ENCODE data around the gene KRT2. TPM values are rescaled to one million over a fixed set of nuclear protein-coding genes. Genes with fewer than 3 reads are reported as not detected.

The KRT2 gene
- total RNA-seq, 1 experiment from 2014 or later = not detected

DNA sequence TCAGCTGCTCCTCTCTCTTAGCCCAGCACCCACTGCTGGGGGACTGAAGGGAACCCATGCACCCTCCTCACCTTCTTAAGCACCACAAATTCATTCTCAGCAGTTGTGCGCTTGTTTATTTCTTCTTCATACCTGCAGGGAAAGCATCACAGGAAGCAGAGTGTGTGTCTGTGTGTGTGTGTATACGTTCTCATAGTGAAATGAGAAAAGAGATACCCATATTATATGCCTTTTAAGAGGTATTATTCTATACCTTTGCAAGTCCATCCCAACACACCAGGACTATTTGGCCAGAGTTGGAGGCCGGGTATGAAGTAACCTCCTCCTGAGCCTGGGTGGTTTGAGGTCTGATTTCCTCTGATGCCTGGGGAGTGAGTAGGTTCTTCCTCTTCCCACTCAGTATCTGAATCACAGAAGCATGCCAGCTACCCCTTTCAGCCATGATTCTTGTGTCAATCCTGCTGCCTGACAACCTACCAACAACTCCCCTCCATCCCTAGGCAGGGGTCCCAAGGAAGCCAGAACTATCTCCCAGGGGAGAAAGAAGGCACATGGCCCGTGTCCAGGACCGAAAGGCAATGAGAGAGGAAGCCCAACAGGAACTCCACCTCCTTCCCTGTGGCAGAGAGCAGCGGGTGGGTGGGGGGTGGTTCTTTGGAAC, 36.7 kb downstream of the KRT2 start:
- ChIA-PET CTCF (no interaction called here), POLR2A (ENCODE audit: unreplicated experiment) (no interaction called here)
- BruUV-seq (replicated peaks) = no TSS peak
- Histone ChIP-seq H3K4me3 (no peak overlapping the region), H3K36me3 (ENCODE audit: low read depth) (no peaks in the 10 kb centered on the region), H2AFZ (no peak overlapping the region), H3K9me2 (ENCODE audit: insufficient read depth) (no peaks in the 10 kb centered on the region), H3K27ac (no peak overlapping the region), H3K4me1 (replicated peaks; ENCODE audit: insufficient read depth) (no peaks in the 10 kb centered on the region), H3F3A (ENCODE audit: insufficient read depth, low read depth) (no peaks in the 10 kb centered on the region), H3K79me2 (ENCODE audit: low read depth) (no peaks in the 10 kb centered on the region), H3K27me3 (ENCODE audit: insufficient read depth, low read depth) (no peaks in the 10 kb centered on the region; the same call in 1 of the 2 replicates), H3K9me3 (ENCODE audit: insufficient read depth, low read depth) (no peaks in the 10 kb centered on the region), H4K20me1 (ENCODE audit: insufficient read depth) (no peaks in the 10 kb centered on the region), H3K4me2 (no peak overlapping the region)
- no peak for DNase-seq
- intact Hi-C loops (cut with micrococcal nuclease; ENCODE audit: unreplicated experiment) = no loop called here
- TF ChIP-seq EZH2 (IDR thresholded peaks at IDR 0.05; ENCODE audit: low read depth) = no peak
- TF ChIP-seq, protein P1, sequence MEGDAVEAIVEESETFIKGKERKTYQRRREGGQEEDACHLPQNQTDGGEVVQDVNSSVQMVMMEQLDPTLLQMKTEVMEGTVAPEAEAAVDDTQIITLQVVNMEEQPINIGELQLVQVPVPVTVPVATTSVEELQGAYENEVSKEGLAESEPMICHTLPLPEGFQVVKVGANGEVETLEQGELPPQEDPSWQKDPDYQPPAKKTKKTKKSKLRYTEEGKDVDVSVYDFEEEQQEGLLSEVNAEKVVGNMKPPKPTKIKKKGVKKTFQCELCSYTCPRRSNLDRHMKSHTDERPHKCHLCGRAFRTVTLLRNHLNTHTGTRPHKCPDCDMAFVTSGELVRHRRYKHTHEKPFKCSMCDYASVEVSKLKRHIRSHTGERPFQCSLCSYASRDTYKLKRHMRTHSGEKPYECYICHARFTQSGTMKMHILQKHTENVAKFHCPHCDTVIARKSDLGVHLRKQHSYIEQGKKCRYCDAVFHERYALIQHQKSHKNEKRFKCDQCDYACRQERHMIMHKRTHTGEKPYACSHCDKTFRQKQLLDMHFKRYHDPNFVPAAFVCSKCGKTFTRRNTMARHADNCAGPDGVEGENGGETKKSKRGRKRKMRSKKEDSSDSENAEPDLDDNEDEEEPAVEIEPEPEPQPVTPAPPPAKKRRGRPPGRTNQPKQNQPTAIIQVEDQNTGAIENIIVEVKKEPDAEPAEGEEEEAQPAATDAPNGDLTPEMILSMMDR (conservative IDR thresholded peaks at IDR 0.05) = no peak

DNA sequence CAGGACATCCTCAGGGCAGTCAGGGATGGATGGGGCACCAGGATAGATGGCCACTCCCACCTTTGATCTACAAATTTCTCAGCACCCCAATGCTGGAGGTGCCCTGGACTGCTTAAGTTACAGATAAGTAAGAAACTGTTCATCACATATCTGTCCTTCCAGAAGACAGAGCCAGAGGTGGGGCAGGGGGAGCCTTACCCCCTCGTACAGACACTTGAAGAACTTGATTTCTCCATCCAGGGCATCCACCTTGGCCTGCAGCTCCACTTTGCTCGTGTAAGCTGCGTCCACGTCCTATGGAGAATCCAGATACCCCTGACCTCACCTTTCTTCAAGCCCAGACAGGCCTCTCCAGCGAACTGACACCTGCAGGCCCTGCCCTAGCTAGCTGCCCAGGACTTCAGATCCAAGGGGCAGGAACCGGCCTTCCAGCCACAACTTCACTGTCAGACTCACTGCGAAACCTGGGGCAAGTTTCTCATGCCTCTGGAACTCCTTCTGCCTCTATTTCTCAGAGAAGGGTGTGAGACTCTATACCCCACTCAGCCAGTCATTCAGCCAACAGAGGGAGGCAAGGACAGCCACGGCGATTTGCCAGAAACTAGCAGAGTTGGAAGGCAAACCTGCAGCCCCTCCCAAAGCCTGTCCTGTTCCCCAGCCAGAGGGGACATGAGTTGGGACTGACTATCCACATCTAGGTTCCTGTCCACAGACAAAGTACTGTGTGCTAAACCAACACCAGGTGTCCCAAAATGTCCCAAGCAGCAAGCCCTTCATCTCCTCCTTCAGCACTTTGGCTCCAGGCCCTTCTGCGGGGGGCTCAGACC, 37.4 kb downstream of the KRT2 start:
- CTCF ChIA-PET = no interaction called here
- H3K4me3 ChIP-seq = no peak overlapping the region
- H3K79me2 ChIP-seq (ENCODE audit: low read depth) = no peaks in the 10 kb centered on the region
- H3K36me3 ChIP-seq (ENCODE audit: low read depth) = no peaks in the 10 kb centered on the region
- no peak for DNase-seq
- BruUV-seq (replicated peaks) = no TSS peak
- H3K4me1 ChIP-seq (replicated peaks; ENCODE audit: insufficient read depth) = no peaks in the 10 kb centered on the region
- no peak overlapping the region for H3K4me2 ChIP-seq
- POLR2A ChIA-PET (ENCODE audit: unreplicated experiment) = no interaction called here
- no peaks in the 10 kb centered on the region for H3F3A ChIP-seq (ENCODE audit: insufficient read depth, low read depth)
- H3K9me2 ChIP-seq (ENCODE audit: insufficient read depth) = no peaks in the 10 kb centered on the region
- H3K27me3 ChIP-seq (ENCODE audit: insufficient read depth, low read depth) = no peaks in the 10 kb centered on the region; the same call in 1 of the 2 replicates
- no peak overlapping the region for H2AFZ ChIP-seq
- no peaks in the 10 kb centered on the region for H4K20me1 ChIP-seq (ENCODE audit: insufficient read depth)
- H3K27ac ChIP-seq = no peak overlapping the region
- intact Hi-C loops (cut with micrococcal nuclease; ENCODE audit: unreplicated experiment) = no loop called here
- no peak for TF ChIP-seq EZH2 (IDR thresholded peaks at IDR 0.05; ENCODE audit: low read depth)
- TF ChIP-seq, protein P1 (conservative IDR thresholded peaks at IDR 0.05) = no peak
- H3K9me3 ChIP-seq (ENCODE audit: insufficient read depth, low read depth) = no peaks in the 10 kb centered on the region

DNA sequence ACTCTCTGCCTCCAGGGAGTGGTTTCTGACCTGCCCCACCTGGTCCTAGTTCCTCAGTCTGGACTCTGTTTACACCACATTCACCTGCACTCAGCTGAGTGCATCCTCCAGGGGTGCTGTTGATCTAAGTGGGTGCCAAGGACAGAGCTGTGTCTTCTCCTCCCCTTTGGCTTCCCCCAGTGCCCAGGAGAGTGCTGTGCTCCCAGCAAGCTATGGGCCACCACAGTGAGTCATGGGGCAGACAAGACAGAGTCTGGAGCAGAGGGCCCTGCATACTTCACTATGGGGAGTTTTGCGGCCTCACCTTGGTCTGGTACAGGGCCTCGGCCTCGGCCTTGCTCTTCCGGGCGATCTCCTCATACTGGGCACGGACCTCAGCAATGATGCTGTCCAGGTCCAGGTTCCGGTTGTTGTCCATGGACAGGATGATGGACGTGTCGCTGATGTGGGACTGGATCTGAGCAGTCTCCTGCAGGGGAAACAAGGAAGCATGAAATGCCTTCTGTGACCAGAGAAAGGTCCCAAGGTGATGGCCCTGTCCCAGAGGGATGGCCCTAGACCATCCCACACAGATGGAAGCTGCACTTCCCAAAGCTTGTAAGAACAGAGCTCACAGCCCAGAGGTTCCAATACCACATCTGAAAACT, 38.5 kb downstream of the KRT2 start:
- no peak for TF ChIP-seq EZH2 (IDR thresholded peaks at IDR 0.05; ENCODE audit: low read depth)
- TF ChIP-seq, protein P1 (conservative IDR thresholded peaks at IDR 0.05) = no peak
- CTCF ChIA-PET = no interaction called here
- no peaks in the 10 kb centered on the region for H3K4me1 ChIP-seq (replicated peaks; ENCODE audit: insufficient read depth)
- no TSS peak for BruUV-seq (replicated peaks)
- no peak overlapping the region for H3K27ac ChIP-seq
- no peaks in the 10 kb centered on the region for H3K9me3 ChIP-seq (ENCODE audit: insufficient read depth, low read depth)
- no peaks in the 10 kb centered on the region for H3K36me3 ChIP-seq (ENCODE audit: low read depth)
- H3K27me3 ChIP-seq (ENCODE audit: insufficient read depth, low read depth) = no peaks in the 10 kb centered on the region; the same call in 1 of the 2 replicates
- DNase-seq = no peak
- no peaks in the 10 kb centered on the region for H3F3A ChIP-seq (ENCODE audit: insufficient read depth, low read depth)
- no peak overlapping the region for H3K4me2 ChIP-seq
- POLR2A ChIA-PET (ENCODE audit: unreplicated experiment) = no interaction called here
- H2AFZ ChIP-seq = no peak overlapping the region
- H4K20me1 ChIP-seq (ENCODE audit: insufficient read depth) = no peaks in the 10 kb centered on the region
- intact Hi-C loops (cut with micrococcal nuclease; ENCODE audit: unreplicated experiment) = no loop called here
- no peaks in the 10 kb centered on the region for H3K79me2 ChIP-seq (ENCODE audit: low read depth)
- H3K4me3 ChIP-seq = no peak overlapping the region
- H3K9me2 ChIP-seq (ENCODE audit: insufficient read depth) = no peaks in the 10 kb centered on the region
